Stimulated activated CD4-positive, alpha-beta T cell treated with anti-CD3 and anti-CD28 coated beads, Interleukin-2, amount 100 ng/mL, for 48 hours (primary cell): ENCODE results near the gene FRRS1.

Source experiments
- DNase-seq, 2 donors: peaks; one replicate each; pipeline ENCODE4 v3.0.0-alpha.2; 2020

FRRS1 gene

DNA sequence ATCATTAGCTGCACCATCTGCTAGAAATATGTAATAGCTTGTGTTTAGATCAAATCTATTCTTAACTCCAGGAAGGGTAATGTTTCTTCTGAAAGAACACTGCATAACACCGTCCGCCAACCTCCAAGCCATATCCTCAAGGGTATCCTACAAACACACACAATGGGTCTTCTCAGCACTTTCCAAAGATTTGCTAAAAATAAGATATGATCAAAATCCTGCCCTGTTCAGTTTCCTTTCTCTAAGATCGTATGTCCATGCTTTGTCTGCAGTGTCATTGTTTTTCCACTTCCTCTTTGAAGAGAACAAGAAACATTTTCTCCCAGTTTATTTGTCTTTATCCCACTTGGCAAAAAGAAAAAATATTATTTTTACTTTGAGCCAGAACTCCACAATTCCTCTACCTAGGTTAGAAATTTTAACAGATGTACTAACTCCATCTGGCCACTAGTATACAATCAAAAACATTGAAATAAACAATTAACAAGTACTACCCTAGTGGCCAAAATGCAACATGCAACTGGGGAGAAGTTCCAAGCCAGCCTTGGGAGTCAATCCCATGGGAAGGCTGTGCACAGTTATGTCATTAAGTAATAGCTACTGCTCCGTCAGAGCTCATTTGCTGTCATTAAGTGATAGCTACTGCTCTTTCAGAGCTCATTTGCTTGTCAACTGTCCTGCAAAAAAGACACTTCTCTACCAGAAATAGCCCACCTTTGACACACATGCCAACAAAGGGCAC is 37.8 kb downstream of the FRRS1 start:
- no peak for DNase-seq

DNA sequence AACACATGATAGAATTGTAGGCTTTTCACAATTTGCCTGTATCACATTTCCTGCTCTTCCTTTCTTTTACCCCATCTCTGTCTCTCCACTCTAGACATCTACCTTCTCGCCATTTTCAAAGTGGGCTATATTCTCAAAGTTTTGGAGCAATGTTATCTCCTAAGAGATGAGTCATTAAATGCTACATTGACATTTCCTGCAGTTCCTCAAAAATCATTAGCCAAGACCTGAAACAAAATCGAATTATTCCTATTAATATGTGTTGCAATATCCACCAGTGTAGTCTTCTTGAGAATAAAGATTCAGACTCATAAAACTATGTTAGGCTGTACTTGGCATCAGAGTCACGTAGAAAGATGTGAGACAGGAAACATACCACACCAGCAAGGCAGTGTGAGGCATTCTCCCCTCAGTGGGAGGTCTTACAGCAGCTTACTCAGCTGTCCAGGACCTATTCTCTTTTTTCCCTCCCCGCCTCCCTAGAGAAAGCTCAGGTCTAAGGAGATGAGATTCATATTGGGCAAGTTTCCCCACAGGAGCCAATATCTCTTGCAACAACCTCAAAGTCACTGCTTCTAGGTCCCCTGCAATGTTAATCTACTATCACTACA is 38.8 kb downstream of the FRRS1 start:
- no peak for DNase-seq

DNA sequence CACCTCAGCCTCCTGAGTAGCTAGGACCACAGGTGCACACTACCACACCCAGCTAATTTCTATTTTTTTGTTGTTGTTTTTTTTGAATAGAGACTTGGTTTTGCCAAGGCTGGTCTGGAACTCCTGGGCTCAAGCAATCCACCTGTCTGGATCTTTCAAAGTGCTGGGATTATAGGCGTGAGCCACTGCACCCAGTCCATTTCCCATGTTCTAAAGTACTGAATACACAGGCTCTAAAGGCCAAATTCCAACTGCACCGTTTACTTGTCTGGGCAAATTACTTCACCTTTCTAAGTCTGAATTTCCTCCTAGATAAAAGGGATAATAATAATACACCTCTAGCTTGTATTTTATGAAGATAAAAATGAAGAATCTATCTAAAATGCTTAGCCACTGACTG is 39.6 kb downstream of the FRRS1 start:
- no peak for DNase-seq

DNA sequence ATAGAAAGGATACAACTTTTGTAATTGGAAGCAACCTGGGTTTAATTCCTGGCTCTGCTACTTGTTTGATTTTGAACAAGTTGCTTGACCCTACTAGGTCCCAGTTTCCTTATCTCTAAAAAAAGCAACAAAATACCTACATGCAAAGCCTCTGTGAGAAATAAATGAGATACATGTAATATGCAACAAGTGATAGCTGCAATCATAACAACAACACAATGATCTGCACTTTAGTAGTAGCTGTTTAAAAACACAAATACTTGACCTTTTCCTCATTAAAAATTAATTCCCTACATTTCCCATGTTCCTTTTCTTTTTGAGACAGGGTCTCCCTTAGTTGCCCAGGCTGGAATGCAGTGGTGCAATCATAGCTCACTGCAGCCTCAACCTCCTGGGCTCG is 40.0 kb downstream of the FRRS1 start:
- DNase-seq: no peak

DNA sequence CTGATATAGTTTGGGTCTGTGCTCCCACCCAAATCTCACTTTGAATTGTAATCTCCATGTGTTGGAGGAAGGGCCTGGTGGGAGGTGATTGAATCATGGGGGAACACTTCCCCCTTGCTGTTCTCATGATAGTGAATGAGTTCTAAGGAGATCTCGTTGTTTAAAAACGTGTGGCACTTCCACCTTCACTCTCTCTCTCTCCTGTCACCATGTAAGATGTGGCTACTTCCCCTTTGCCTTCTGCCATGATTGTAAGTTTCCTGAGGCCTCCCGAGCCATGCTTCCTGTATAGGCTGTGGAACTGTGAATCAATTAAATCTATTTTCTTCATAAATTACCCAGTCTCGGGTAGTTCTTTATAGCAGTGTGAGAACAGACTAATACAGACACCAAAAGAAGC is 40.4 kb downstream of the FRRS1 start:
- no peak for DNase-seq

DNA sequence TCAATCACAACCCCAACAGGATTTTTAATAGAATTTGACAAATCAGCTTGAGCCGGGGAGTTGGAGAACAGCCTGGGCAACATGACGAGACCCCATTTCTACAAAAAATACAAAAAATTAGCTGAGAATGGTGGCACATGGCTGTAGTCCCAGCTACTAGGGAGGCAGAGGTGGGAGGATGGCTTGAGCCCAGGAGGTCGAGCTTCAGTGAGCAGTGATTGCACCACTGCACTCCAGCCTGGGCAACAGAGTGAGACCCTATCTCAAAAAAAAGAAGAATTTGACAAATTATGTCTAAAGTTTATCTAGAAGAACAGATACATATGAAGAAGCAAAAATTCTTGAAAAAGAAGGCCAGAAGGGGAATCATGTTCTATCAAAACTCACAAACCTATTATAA is 43.2 kb downstream of the FRRS1 start:
- DNase-seq: no peak

DNA sequence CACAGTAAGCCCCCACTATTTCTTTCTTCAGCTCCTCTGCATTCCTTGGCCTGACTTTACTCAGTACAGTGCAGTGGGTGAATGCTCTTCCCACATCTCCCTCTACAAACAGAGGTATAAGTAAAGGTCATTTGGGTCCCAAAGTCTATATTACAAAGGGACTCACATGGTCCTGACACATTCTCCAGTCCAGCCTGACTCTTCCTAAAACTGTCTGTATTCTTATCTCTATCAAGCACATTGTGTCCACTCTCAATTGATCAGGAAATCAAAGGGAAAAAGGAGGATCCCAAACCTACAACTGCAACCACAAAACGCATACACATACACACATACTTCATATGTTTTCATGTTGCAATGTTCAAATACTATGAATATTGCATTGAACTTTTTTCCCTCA is 49.4 kb downstream of the FRRS1 start:
- no peak for DNase-seq

DNA sequence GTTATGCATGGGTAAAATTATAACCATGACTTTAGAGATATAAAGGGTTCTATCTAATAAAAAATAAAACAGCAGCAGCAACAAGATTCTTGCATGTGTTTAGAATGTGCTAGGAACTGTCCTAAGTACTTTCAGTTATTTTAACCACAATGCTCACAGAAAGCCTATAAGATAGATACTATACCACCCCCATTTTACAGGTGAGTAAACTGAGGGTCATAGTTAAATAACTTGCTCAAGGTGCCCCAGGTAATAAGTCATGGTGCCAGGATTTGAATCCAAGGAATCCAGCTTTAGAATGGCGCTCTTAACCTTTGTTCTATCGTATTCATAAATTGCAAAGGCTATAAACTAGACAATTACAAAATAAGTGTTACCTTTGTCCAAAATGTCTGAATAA is 53.4 kb downstream of the FRRS1 start:
- no peak for DNase-seq

DNA sequence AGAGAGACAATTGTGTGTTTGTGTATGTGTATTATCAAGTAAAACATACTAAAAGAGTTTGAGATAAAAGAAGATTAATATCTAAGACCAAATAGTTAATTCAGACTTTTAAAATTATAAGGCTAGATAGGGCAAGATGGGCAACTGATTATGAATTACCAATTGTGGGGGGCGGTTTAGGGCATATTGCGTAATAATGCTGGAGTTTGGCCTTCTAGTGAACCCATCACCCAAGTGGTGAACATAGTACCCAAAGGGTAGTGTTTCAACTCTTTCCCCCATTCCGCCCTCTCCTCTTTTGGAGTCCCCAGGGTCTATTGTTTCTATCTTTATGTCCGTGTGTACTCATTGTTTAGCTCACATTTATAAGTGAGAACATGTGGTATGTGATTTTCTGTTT is 55.4 kb downstream of the FRRS1 start:
- no peak for DNase-seq

DNA sequence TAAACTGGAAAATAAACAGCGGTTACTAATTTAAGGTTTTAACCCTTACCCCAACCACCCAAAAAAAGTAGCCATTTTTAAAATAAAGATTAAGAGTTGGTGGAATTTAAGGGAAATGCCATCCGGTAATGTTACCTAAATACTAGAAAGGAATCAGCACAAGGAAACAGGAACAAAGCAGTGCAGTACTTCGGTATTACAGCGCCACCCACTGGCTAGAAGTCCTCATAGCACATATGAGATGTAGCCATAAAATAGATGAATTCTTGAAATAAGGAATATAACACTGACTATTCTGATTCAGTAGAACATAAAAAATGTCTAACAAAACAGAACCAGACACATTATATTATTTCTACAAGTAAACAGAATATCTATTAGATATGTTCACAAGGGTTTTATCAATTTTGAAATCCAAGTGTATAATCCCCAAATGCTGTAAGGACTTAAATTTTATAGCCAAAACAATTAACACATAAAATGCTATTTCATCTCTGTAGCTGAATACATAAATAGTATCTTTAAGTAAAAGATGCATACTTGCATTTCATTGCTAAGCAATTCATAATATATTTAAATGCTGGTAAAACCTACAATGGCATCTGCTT is 58.8 kb downstream of the FRRS1 start:
- peak; percentile 58 to 67 for DNase-seq

DNA sequence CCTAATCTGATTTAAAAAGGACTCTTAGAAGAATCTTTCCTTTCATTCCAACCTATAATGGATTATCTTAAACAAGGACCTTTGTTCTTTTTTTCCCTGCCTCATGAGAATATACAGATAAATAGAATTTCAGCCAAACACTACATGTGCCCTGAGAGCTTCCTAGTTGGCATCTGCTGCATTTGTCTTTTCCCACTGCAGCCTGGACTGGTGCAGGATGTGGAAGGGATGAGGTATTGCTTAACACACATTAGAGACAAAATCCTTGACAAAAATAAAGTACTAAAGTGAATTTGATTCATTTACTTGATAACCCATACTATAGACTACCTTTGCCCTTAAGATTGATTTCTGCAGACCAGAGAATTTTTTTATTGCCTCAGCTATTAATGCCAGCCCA is 61.0 kb downstream of the FRRS1 start:
- no peak for DNase-seq

DNA sequence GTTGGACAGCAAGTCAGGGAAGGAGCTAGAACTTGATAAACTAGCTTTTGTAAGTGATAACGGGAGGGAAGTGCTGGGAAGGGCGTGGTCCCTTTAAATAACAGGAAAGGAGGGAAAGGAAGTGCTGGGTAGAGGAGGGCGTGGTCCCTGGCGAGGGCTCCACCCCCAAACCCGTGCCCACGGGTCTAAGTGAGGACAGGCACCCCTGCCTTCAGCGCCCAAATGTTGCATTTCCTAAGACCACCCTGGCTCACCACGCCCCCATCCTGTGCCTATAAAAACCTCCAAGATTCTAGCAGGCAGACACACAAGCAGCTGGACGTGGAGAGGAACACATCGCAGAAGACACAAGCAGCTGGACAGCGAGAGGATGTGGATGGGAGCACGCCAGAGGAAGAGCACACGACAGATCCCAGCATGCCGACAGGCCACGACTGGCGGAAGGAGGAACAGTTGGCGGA is 62.0 kb downstream of the FRRS1 start:
- DNase-seq: no peak

DNA sequence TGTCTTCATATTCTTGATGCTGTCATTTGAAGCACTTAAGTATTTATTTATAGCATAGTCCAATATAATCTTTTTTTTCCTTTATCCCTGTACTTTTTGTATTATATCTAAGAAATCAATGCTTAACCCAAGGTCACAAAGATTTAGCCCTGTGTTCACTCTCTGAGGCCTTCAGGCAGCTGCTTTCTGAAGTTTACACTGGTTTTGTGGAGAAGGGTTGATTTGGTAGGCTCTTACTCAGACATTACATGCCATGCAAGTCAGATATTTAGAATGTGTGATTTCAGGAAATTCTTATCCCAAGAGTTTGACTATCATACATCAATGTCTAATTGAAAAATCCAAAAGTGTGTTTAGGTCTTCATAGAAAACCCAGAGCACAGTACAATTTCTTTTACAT is 64.2 kb downstream of the FRRS1 start:
- DNase-seq: no peak

DNA sequence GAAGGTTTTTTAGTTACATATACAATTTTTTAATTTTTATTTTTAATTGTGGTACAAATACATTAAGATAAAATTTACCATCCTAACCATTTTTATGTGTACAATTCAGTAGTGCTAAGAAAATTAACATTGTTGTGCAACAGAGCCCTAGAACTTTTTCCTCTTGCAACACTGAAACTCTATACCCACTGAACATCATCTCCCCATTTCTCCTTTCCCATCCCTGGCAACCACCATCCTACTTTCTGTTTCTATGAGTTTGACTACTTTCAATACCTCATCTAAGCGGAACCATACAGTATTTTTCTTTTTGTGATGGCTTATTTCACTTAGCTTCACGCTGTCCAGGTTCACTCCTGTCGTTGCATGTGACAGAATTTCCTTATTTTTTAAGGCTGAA is 66.4 kb downstream of the FRRS1 start:
- no peak for DNase-seq

DNA sequence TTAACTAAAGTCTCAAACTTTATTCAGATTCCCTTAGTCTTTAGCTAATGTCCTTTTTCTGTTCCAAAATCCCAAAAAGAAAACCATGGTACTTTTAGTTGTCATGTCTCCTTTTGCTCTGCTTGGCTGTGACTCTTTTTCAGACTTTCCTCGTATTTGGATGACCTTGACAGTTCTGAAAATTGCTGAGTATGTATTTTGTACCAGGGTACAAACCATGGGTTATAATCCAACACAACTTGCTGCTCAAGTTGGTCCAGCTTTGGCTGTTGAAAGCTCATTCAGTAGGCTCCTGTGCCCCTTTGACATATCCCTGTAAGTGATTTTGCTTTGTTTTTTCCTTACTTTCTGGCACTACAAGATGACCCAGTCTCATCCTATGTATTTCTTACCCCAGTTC is 68.9 kb downstream of the FRRS1 start:
- no peak for DNase-seq

DNA sequence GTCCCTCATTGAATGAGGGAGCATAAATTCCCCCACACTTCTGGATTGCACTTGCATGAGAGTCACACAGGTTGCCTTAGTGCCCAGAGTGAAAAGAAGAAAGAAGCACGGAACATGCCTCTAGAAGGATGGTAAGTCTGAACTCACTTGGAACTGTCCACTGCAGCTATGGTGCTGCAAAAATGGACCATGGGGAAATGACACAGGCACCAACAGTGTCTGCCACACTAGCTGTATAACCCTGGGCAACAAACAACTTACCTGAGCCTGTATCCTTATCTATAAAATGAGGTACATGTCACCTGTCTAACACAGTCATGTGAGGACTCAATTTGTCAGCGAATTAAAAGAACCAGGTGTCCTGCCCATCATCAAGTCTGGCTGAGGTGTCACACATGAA is 69.8 kb downstream of the FRRS1 start:
- DNase-seq: no peak

DNA sequence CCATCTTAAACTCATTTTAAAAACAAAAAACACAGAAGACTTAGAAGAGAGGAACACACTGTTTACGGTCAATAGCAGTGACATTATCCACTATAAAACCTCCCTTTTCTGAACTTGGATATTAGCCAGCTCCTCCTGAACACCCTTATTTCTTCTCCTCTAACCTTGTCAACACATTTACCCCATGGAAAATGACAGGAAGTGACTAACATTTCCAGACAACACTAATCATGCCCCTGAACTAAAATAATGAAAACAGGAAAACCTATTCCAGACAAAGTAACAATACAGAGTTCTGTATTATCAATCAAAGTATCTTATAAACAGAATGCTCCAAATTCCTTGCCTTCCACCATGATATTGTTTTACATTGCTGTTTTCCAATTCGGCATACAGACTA is 75.3 kb downstream of the FRRS1 start:
- DNase-seq: no peak

DNA sequence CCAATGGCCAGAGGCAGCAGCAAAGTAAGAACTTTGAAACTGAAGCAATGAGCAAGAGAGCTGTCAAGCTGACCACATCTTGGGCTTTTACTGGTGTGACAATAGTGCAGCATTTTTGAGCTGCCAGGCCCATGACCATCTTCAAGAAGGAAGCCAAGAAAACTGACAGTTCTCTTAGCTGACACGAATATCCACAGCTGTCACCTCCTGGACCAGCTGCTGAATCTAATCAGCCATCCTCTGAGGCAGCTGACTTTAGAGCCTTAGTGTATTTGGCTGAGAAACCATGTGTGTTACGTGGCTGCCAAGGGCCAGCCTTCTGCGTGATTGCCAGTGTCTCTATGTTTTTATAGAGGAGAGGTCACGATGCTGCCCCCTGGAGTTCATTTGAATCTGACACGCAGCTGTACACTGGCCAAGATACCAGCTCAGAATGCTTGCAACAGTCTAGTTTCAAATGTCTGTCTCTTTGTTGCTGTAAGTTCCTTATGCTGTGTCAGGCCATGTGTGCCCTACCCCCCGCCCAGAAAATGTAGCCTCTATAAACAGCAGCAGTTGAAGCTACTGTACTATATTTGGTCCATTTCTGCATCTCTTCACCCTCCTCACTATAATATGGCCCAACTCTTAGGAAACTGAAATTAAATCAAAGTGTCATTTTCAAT is 80.8 kb downstream of the FRRS1 start:
- peak; percentile 27 to 48 for DNase-seq

DNA sequence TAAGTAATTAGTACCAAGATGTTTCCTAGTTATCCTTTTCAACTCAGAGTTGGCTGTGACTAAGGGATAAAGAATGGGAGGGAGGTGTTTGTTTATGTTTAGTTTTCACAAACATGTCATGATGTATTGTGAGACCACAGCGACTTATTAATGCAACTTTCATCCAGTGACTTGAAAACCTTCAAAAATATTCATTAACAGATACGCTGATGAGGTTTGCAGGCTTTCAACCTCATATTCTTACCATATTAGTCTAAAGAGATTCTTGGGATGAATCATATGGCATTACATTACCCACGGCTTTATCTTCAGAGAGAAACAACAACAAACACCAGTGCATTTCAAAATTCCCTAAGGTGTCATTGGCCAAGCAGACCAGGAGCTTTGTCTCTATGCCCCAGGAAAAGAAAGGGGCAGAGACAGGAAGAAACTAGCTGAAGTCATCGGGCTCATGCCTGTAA is 84.1 kb downstream of the FRRS1 start:
- no peak for DNase-seq

DNA sequence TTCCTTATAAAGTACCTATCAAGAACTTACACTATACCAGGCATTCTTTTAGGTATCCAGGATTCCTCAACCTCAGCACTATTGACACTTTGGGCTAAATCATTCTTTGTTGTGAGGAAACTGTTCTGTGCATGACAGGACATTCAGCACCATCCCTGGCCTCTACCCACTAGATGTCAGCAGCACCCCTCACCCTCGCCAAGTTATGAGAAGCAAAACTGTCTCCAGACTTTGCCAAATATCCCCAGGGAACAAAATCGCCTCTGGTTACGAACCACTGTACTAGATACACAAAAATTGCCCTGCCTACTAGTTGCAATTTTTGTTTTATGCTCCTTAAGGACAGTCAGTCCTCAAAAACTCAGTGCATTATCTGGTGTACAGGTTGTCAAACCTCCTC is 84.9 kb downstream of the FRRS1 start:
- DNase-seq: no peak

DNA sequence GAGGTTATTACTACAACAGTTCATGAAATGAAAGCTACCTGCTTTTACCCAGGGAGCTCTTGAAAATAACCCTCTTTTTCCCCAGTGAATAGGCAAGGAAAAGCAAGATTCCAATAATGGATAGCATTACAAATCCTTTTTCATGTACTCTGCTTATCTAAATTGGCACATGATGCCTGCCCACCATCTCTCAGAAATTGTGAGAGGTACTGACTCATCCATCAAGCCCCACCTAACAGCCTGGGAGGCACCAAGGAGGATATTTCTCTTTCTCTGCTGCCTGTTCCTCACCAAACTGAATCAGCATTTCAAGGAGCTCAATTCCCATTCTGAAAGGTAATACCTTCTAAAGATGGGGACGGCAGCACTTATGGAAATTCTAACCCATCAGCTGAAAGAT is 86.2 kb downstream of the FRRS1 start:
- DNase-seq: no peak

DNA sequence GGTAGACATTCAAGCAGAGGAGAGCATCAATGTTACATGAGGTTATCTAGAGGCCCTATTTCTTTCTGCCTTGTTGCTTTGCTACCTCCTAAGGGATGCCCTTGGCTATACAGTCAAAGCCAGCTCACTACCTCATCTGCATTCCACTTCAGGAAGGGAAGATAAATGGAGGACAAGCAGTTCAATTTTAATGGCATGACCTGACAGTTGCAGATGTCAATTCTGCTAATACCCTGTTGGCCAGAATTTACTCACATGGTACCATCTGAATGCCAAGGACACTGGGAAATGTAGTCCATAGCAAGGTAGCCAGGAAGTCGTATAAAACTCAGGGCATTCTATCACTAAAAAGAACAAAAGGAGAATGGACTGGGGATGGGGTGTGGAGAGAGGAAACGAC is 89.0 kb downstream of the FRRS1 start:
- DNase-seq: no peak

DNA sequence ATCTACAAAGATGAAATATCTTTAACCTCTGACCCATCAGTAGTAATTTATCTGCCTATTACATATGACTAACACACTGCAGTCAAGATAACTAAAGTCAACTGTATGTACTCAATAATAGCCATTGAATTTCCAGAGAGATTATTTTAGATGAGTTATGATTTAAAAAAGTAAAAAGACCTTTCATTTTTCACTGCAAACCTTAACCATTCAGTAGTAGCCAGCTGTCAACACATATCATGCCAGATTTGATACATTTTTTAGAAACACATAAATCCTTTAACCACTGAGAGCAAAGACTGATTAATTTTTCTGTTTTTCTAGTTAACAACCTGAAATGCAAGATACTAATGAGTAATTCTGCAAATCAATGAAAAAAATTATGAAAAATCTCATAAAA is 89.6 kb downstream of the FRRS1 start:
- DNase-seq: no peak

DNA sequence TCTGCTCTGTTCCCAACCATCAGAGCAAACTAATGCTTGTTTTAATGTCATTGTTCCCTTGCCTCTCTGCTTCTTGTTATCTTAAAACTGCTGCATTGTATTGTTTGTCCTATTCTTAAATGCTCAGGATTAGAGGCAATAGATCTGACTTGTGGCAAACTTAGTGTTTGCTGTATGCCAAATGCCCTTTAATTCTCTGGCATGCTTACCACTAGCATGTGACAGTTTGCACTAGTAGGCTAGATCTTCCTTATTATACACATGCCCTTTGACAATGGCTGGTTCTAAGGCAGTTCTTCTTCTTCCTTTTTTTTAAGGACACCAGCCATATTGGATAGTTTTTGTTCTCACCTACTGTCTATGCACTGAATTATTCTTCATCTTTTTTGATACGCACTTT is 90.4 kb downstream of the FRRS1 start:
- no peak for DNase-seq
